ENCODE results near the gene BSPRY.
"Not testable (repeated sequence)": the region's sequence is repeated elsewhere in the genome, so short reads cannot be mapped to it uniquely, and the experiment has no call there.

Gene BSPRY

GRCh38 chr9:113379829-113380210 is 30.5 kb downstream of the BSPRY start:
- not testable (repeated sequence) for H3K9me3 ChIP-seq (ENCODE audit: control insufficient read depth, insufficient read depth, low read length); H3K27me3 ChIP-seq (ENCODE audit: control insufficient read depth, insufficient read depth, low read length); H3K4me1 ChIP-seq (ENCODE audit: control insufficient read depth, insufficient read depth, low read length); H3K4me3 ChIP-seq (ENCODE audit: low read length); H3K36me3 ChIP-seq (ENCODE audit: control insufficient read depth, insufficient read depth, low read length); H3K27ac ChIP-seq (ENCODE audit: low read length); DNase-seq (ENCODE audit: low read depth, low spot score)
- WGBS (ENCODE audit: insufficient coverage, insufficient read length) = no CpG with 5 or more reads among the region's 2 CpGs

- no peaks in the 10 kb centered on the region; the same call in 1 of the 2 replicates for H3K4me1 ChIP-seq (ENCODE audit: control insufficient read depth, insufficient read depth, low read length)
- no peak for DNase-seq (ENCODE audit: low read depth, low spot score)
Observed at GRCh38 chr9:113380869-113381378, 31.6 kb downstream of the BSPRY start.

GRCh38 chr9:113381441-113381840 is 32.1 kb downstream of the BSPRY start:
- not testable (repeated sequence) for DNase-seq (ENCODE audit: low read depth, low spot score); H3K27me3 ChIP-seq (ENCODE audit: control insufficient read depth, insufficient read depth, low read length); H3K36me3 ChIP-seq (ENCODE audit: control insufficient read depth, insufficient read depth, low read length); H3K4me1 ChIP-seq (ENCODE audit: control insufficient read depth, insufficient read depth, low read length); H3K9me3 ChIP-seq (ENCODE audit: control insufficient read depth, insufficient read depth, low read length); H3K4me3 ChIP-seq (ENCODE audit: low read length); H3K27ac ChIP-seq (ENCODE audit: low read length)
- no CpG with 5 or more reads among the region's 7 CpGs for WGBS (ENCODE audit: insufficient coverage, insufficient read length)

More at GRCh38 chr9:113380869-113381378, 31.6 kb downstream of the BSPRY start:
- H3K27ac ChIP-seq (ENCODE audit: low read length) = no peak overlapping the region
- H3K4me3 ChIP-seq (ENCODE audit: low read length) = no peak overlapping the region
- no peaks in the 10 kb centered on the region for H3K9me3 ChIP-seq (ENCODE audit: control insufficient read depth, insufficient read depth, low read length)
- no CpG with 5 or more reads among the region's 1 CpG for WGBS (ENCODE audit: insufficient coverage, insufficient read length)
- no peaks in the 10 kb centered on the region for H3K36me3 ChIP-seq (ENCODE audit: control insufficient read depth, insufficient read depth, low read length)
- no peaks in the 10 kb centered on the region for H3K27me3 ChIP-seq (ENCODE audit: control insufficient read depth, insufficient read depth, low read length)

- H3K9me3 ChIP-seq (ENCODE audit: control insufficient read depth, insufficient read depth, low read length) = no peaks in the 10 kb centered on the region
- H3K4me1 ChIP-seq (ENCODE audit: control insufficient read depth, insufficient read depth, low read length) = no peaks in the 10 kb centered on the region; the same call in 1 of the 2 replicates
- H3K36me3 ChIP-seq (ENCODE audit: control insufficient read depth, insufficient read depth, low read length) = no peaks in the 10 kb centered on the region
- no peak overlapping the region for H3K4me3 ChIP-seq (ENCODE audit: low read length)
- WGBS (ENCODE audit: insufficient coverage, insufficient read length) = no CpG with 5 or more reads among the region's 8 CpGs
- no peak for DNase-seq (ENCODE audit: low read depth, low spot score)
- no peaks in the 10 kb centered on the region for H3K27me3 ChIP-seq (ENCODE audit: control insufficient read depth, insufficient read depth, low read length)
- H3K27ac ChIP-seq (ENCODE audit: low read length) = no peak overlapping the region
Observed at GRCh38 chr9:113381909-113382411, 32.6 kb downstream of the BSPRY start.

- 100% methylated on average over 2 of the region's 4 CpGs for WGBS (ENCODE audit: insufficient coverage, insufficient read length)
- Histone ChIP-seq H3K9me3 (ENCODE audit: control insufficient read depth, insufficient read depth, low read length) (no peaks in the 10 kb centered on the region), H3K4me3 (ENCODE audit: low read length) (no peak overlapping the region), H3K4me1 (ENCODE audit: control insufficient read depth, insufficient read depth, low read length) (no peaks in the 10 kb centered on the region), H3K36me3 (ENCODE audit: control insufficient read depth, insufficient read depth, low read length) (peaks cover 16% of the 10 kb centered on the region), H3K27ac (ENCODE audit: low read length) (no peak overlapping the region), H3K27me3 (ENCODE audit: control insufficient read depth, insufficient read depth, low read length) (no peaks in the 10 kb centered on the region)
- DNase-seq (ENCODE audit: low read depth, low spot score) = no peak
Observed at GRCh38 chr9:113386571-113387393, 37.4 kb downstream of the BSPRY start.

- no peaks in the 10 kb centered on the region for H3K27me3 ChIP-seq (ENCODE audit: control insufficient read depth, insufficient read depth, low read length)
- peaks cover 16% of the 10 kb centered on the region for H3K36me3 ChIP-seq (ENCODE audit: control insufficient read depth, insufficient read depth, low read length)
- no peaks in the 10 kb centered on the region for H3K4me1 ChIP-seq (ENCODE audit: control insufficient read depth, insufficient read depth, low read length)
- H3K27ac ChIP-seq (ENCODE audit: low read length) = no peak overlapping the region
- DNase-seq (ENCODE audit: low read depth, low spot score) = no peak
- H3K4me3 ChIP-seq (ENCODE audit: low read length) = no peak overlapping the region
- H3K9me3 ChIP-seq (ENCODE audit: control insufficient read depth, insufficient read depth, low read length) = no peaks in the 10 kb centered on the region
- no CpG with 5 or more reads among the region's 9 CpGs for WGBS (ENCODE audit: insufficient coverage, insufficient read length)
Observed at GRCh38 chr9:113387560-113388230, 38.4 kb downstream of the BSPRY start.

- no peaks in the 10 kb centered on the region for H3K4me1 ChIP-seq (ENCODE audit: control insufficient read depth, insufficient read depth, low read length)
- H3K4me3 ChIP-seq (ENCODE audit: low read length) = no peak overlapping the region
- DNase-seq (ENCODE audit: low read depth, low spot score) = no peak
- H3K27me3 ChIP-seq (ENCODE audit: control insufficient read depth, insufficient read depth, low read length) = no peaks in the 10 kb centered on the region
- peaks cover 16% of the 10 kb centered on the region for H3K36me3 ChIP-seq (ENCODE audit: control insufficient read depth, insufficient read depth, low read length)
- no peak overlapping the region for H3K27ac ChIP-seq (ENCODE audit: low read length)
- no CpG with 5 or more reads among the region's 13 CpGs for WGBS (ENCODE audit: insufficient coverage, insufficient read length)
- H3K9me3 ChIP-seq (ENCODE audit: control insufficient read depth, insufficient read depth, low read length) = no peaks in the 10 kb centered on the region
Observed at GRCh38 chr9:113388833-113389232, 39.5 kb downstream of the BSPRY start.

- H3K4me1 ChIP-seq (ENCODE audit: control insufficient read depth, insufficient read depth, low read length) = no peaks in the 10 kb centered on the region
- DNase-seq (ENCODE audit: low read depth, low spot score) = no peak
- no peak overlapping the region for H3K27ac ChIP-seq (ENCODE audit: low read length)
- H3K27me3 ChIP-seq (ENCODE audit: control insufficient read depth, insufficient read depth, low read length) = no peaks in the 10 kb centered on the region
- H3K4me3 ChIP-seq (ENCODE audit: low read length) = no peak overlapping the region
- peaks cover 16% of the 10 kb centered on the region for H3K36me3 ChIP-seq (ENCODE audit: control insufficient read depth, insufficient read depth, low read length)
- no CpG with 5 or more reads among the region's 11 CpGs for WGBS (ENCODE audit: insufficient coverage, insufficient read length)
- H3K9me3 ChIP-seq (ENCODE audit: control insufficient read depth, insufficient read depth, low read length) = no peaks in the 10 kb centered on the region
Observed at GRCh38 chr9:113389451-113389850, 40.1 kb downstream of the BSPRY start.

- WGBS (ENCODE audit: insufficient coverage, insufficient read length) = no CpG with 5 or more reads among the region's 17 CpGs
Observed at GRCh38 chr9:113390192-113390960, 41.0 kb downstream of the BSPRY start.

GRCh38 chr9:113391917-113392316 is 42.6 kb downstream of the BSPRY start:
- Histone ChIP-seq H3K4me1 (ENCODE audit: control insufficient read depth, insufficient read depth, low read length) (no peaks in the 10 kb centered on the region), H3K9me3 (ENCODE audit: control insufficient read depth, insufficient read depth, low read length) (no peaks in the 10 kb centered on the region), H3K27ac (ENCODE audit: low read length) (no peak overlapping the region), H3K4me3 (ENCODE audit: low read length) (no peak overlapping the region), H3K27me3 (ENCODE audit: control insufficient read depth, insufficient read depth, low read length) (no peaks in the 10 kb centered on the region), H3K36me3 (ENCODE audit: control insufficient read depth, insufficient read depth, low read length) (peaks cover 16% of the 10 kb centered on the region)
- no CpG with 5 or more reads among the region's 7 CpGs for WGBS (ENCODE audit: insufficient coverage, insufficient read length)
- no peak for DNase-seq (ENCODE audit: low read depth, low spot score)

More at GRCh38 chr9:113390192-113390960, 41.0 kb downstream of the BSPRY start:
- no peaks in the 10 kb centered on the region for H3K27me3 ChIP-seq (ENCODE audit: control insufficient read depth, insufficient read depth, low read length)
- H3K36me3 ChIP-seq (ENCODE audit: control insufficient read depth, insufficient read depth, low read length) = peaks cover 16% of the 10 kb centered on the region
- H3K27ac ChIP-seq (ENCODE audit: low read length) = no peak overlapping the region
- DNase-seq (ENCODE audit: low read depth, low spot score) = no peak
- H3K9me3 ChIP-seq (ENCODE audit: control insufficient read depth, insufficient read depth, low read length) = no peaks in the 10 kb centered on the region
- H3K4me3 ChIP-seq (ENCODE audit: low read length) = no peak overlapping the region
- H3K4me1 ChIP-seq (ENCODE audit: control insufficient read depth, insufficient read depth, low read length) = no peaks in the 10 kb centered on the region

All from iPS DF 6.9 (cell line).